HG03095 (cell line): ENCODE results near the gene ARHGEF17.

Source experiments
- ATAC-seq: cut with Tn5 transposase; IDR thresholded peaks from one replicate; pipeline ENCODE4 v1.9.1; 2021; ENCODE audit warnings: moderate library complexity; ENCODE audit not compliant: unreplicated experiment

ARHGEF17 gene

GRCh38 chr11:73327812-73328364 is 19.8 kb downstream of the ARHGEF17 start:
- ATAC-seq: no peak

DNA sequence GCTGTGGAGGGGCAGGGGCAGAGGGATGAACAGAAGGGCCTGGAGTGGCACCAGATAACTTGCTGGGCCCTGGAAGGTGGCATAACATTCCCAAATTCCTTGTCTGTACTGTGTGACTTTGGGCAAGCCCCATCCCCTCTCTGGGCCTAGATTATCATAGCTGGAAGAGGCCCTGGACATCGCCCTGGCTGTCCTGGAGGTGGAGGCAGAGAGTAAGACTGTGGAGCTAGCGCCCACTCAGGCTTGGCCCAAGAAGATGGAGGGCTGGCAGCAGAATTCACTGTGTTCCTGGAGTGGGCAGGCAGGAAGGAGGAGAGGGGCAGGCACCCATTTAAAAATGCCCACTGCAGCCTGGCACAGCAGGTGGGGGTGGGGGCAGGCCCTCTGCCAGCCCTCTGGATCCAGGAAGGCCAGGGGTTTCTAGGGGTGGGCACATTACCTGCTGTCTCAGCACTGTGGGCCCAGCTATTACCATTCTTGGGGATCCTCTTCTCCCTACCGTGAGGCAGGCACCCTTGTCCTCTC is 22.6 kb downstream of the ARHGEF17 start:
- ATAC-seq: no peak

DNA sequence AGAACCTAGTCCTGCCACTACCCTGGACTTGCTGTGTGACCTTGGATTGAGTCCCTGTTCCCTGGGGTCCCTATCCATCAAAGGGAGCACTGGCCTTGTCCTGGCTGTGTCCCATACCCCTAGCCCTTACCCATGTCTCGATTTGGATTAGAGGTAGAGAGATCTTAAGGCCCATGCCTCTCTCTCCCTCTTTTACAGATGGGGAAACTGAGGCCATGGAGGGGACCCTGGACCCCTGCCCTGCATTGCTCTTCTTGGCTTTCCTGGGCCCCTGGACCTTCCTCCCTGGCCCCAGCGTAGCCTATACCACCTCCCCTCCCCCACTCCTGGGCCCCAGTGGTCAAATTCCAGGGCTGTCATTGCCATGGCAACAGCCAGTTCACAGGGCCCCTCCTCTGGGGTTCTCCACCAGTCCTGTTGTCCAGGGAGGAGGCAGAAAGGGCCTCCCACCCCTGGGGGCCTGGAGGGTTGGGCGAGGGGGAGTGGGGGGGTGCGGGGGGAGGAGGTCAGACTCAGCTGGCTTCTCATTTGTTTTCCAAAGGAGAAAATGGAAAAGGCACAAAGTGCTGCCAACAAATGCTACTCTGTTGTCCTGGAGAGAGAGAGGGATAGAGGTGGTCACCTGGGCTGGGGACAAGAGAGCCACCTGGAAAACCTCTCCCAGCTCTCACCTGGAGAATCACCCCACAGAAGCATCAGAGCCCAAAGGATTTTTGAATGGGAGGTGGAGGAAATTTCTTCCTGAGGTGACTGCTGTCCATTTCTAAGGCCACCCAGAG is 23.3 kb downstream of the ARHGEF17 start:
- ATAC-seq: no peak

DNA sequence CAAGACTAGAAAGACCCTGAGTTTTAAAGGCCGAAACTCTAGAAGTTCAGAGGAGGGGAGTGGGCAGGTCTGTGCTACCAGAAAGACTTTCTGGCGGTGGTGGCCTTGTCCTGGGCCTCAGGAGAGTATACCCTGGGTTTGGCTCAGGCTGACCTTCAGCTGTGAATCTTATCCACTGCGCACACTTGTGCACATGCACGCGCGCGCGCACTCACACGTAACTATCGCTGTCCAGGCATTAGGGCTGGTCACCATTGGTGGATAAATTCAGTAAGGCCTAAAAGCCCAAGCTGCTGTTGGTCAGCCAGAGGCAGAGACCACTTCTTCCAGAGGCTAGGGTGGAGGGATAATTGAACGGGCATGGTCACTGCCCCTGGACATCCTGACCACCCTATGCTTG is 25.1 kb downstream of the ARHGEF17 start:
- ATAC-seq: no peak

GRCh38 chr11:73333640-73334383 is 25.7 kb downstream of the ARHGEF17 start:
- no peak for ATAC-seq

GRCh38 chr11:73334384-73335203 is 26.5 kb downstream of the ARHGEF17 start:
- ATAC-seq: no peak

DNA sequence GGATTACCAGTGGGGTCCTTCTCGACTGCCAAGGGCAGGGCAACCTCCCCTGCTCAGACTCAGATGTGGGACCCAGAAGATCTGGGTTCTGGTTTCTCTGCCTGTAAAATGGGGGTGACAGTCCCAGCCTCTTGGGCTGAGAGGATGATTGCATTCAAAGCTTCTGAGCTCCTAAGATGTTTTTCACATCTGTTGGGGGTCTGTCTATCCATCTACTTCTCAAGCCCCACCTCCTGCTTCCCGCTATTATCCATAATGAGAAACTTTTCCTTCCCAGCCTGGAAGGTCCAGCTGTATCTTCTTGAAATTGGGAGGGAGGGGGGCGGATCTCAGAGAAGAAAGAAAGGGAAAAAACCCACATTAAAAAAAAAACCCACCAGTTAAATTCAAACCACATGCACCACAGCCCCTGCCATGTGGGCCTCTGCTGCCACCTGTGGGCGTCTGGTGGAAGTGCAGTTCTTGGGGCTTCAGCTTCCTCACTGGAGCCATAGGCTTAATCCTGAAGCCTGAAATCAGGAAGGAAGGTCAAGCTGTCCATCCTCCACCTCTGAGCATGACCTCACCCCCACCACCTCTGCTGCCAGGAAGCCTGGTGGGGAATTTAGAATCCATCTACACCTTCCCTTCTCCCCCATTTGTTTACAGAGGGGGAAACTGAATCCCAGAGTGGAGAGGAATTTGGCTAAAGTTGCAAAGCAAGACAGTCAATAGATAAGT is 27.3 kb downstream of the ARHGEF17 start:
- ATAC-seq: no peak

DNA sequence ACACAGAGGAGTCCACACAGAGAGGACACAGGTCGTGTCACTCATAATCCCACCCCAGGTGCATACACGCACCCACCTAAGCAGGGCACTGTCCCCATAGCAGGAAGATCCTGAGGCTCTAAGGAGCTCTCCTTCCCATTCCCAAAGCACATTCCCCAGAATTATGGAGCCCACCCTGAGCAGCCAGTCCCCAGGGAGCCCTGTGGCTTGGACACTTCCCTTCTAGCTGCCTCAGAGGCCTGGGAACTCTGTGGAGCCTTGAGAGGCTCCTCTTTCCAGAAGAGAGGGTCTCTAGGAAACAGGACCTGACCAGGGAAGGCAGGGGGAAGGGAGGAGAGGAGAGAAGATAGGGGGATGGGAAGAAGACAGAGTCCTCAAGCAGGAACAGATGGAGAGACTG is 29.8 kb downstream of the ARHGEF17 start:
- ATAC-seq: no peak

- ATAC-seq: no peak
These were observed 30.2 kb downstream of the ARHGEF17 start for GRCh38 chr11:73338279-73338678.

- no peak for ATAC-seq
These were observed 32.1 kb downstream of the ARHGEF17 start for GRCh38 chr11:73340164-73340563.

GRCh38 chr11:73342633-73343032 is 34.6 kb downstream of the ARHGEF17 start:
- no peak for ATAC-seq

DNA sequence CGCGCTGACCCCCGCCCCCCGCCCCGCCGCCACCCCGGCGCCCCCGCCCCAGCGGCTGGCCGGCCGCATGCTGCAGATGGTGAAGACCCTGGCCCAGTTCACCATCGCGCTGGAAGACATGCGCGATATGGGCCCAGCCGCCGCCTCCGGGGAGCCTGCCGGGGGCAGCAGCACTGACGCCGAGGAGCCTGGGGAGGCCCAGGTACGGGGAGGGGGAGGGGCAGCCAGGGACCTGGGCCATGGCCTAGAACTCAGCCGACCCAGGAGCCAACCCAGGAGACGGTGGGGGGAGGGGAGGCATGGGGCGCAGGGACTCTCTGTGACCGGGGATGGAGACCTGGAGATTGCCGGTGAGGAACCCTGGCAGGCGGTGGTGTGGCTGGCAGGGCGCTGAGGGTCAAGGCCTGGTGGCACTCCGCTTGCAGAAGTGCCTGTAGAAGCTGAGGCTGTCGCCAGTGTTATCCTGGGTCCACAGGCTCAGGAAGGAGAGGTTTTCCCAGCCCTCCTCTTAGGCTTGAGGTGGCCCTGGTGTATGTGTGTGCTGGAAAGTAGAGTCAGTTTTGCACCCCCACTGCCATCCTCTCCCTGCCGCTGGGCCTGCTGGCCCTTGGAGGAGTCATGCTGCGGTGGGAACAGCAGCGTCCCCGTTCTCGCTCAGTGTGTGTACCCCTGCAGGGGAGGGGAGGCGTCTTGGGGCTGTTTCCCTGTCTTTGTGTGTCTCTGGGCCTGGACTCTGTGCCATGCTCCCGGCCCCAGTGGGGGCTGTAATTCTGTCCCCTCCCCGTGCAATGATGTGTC is 35.2 kb downstream of the ARHGEF17 start:
- no peak for ATAC-seq

DNA sequence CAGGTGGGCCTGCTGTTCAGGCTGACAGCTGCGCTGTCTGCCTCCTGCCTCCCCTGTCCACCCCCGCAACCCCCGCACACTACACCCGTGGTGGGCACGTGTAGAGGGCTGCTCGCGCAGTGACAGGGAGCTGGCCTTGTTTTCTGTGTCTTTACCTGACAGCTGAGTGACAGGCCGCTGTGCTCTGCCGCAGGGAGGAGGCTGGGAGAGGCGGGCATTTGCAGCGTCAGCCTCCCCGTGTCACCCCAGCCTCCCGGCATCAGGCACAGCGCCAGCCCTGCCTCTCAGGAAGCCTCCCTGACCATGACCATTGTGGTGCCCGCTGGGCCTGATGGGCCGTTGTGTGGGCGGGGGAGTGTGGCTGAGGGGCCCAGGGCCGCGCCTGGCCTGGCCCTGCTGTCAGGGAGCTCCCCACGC is 36.1 kb downstream of the ARHGEF17 start:
- ATAC-seq: no peak

GRCh38 chr11:73345481-73346160 is 37.5 kb downstream of the ARHGEF17 start:
- ATAC-seq: no peak

DNA sequence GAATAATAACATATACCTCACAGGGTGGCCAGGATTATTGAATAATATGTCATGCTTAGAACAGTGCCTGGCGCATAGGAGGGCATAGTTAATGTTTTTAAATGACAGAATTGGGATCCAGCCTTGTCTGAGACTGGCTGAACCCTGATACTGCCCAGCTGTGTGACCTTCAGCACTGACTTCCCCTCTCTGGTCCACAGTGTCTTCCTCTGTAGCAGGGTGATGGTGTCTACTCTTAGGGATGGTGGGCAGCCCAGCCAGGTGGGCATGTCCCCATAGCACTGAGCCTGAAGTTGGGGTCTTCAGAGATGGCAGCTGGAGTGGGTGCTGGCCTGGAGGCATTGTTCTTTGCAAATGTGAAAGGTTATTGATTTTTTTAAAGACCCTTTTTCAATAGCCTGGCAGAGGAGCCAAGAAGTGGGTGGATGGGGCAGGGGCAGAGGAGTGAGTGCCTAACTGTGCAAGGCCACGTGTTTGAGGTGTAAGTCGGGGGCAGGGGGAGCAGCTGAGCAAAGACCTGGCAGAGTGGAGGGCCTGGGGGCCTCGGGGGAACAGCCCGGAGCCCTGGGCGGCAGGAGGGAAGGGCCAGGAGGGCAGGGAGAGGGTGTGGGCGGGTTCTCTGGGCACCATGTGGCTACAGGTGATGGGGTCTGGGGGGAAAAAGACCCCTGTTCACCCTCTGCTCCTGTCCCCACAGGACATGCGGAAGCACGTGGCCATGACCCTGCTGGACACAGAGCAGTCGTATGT is 38.3 kb downstream of the ARHGEF17 start:
- ATAC-seq: no peak

DNA sequence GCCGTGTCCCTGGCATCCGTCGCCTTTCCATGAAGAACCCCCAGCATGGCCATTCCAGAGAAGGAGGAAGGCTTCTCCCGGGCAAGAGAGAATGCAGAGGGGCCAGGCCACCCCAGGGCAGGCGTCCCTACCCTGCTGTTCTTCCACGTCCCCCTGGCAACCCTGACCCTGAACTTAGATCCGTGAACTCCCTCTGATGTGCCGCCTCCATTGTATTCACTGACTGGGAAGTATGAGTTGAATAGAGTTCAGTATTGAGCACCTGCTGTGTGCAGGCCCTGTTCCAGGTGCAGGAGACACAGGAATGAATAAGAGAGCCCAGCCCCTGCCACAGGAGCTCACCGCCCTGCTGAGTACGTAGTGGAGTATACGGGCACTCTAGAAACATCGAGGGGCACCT is 39.0 kb downstream of the ARHGEF17 start:
- no peak for ATAC-seq

GRCh38 chr11:73348838-73349237 is 40.8 kb downstream of the ARHGEF17 start:
- no peak for ATAC-seq

DNA sequence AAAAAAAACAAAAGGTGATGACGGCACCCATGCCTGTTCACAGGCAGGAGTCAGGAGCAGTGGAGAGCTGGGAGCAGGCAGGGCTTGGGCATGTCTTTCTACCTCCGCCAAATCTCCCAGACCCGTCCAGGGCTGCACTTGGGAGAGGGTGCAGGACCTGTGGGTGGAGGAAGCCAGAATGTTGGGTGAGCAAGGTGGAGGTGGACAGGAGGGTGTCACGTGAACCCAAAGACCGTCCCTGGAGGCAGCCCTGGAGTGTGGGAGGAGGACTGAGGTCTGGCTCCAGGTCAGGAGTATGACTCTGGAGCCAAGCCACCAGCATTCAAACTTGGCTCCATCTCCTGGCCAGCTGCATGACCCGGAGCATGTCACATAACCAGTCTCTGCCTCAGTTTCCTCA is 41.6 kb downstream of the ARHGEF17 start:
- ATAC-seq: no peak
